Naive thymus-derived CD8-positive, alpha-beta T cell (primary cell): ENCODE measurements around the gene RASSF3. TPM values are rescaled to one million over a fixed set of nuclear protein-coding genes. Genes with fewer than 3 reads are reported as not detected.

ENCODE experiments used
- ATAC-seq, 2 donors: fragments of 150-1000 bp; cut with Tn5 transposase in 1 of 2; sonication (Bioruptor Pico), chemical (Tn5 transposase) in 1 of 2; 1 replicate in 1 of 2; 2 replicates in 1 of 2; pipeline ENCODE4 v1.10.0; 2021; ENCODE audit warnings: mild to moderate bottlenecking in 2 of 2, moderate library complexity in 2 of 2
- POLR2A ChIA-PET: fragments of 350-600 bp; sonication (Branson Sonifier 250); formaldehyde crosslinking; loops from one replicate; lab custom pipeline; 2021; ENCODE audit warnings: antibody characterized with exemption; lab: Charles Lee
- DNase-seq, 10 donors: peaks; one replicate each; pipeline versions ENCODE4 v3.0.0 to v3.0.0-alpha.2; 2020 to 2022
- H3K27ac Mint-ChIP-seq, 10 donors: one replicate each; pipeline ENCODE4 v1.8.0; 2020 to 2022; ENCODE audit warnings: mild to moderate bottlenecking in 10 of 10, mixed read lengths in 10 of 10, moderate library complexity in 4 of 10, inconsistent platforms in 1 of 10
- H3K27me3 Mint-ChIP-seq, 5 donors: one replicate each; pipeline ENCODE4 v1.8.0; 2021 to 2022; ENCODE audit warnings: mixed read lengths in 5 of 5
- H3K36me3 Mint-ChIP-seq, 3 donors: one replicate each; pipeline ENCODE4 v1.8.0; 2020 to 2022; ENCODE audit warnings: mixed read lengths in 3 of 3, mild to moderate bottlenecking in 2 of 3, inconsistent platforms in 1 of 3
- H3K4me1 Mint-ChIP-seq, 4 donors: one replicate each; pipeline ENCODE4 v1.8.0; 2021 to 2022; ENCODE audit warnings: mixed read lengths in 4 of 4
- H3K4me3 Mint-ChIP-seq, 10 donors: one replicate each; pipeline ENCODE4 v1.8.0; 2020 to 2022; ENCODE audit warnings: mild to moderate bottlenecking in 10 of 10, mixed read lengths in 10 of 10, moderate library complexity in 6 of 10, inconsistent platforms in 1 of 10
- H3K9me3 Mint-ChIP-seq, 9 donors: one replicate each; pipeline ENCODE4 v1.8.0; 2020 to 2022; ENCODE audit warnings: mixed read lengths in 9 of 9, mild to moderate bottlenecking in 3 of 9, inconsistent platforms in 1 of 9, moderate library complexity in 1 of 9
- polyA plus RNA-seq, 3 donors: library from polyadenylated mRNA; unstranded; fragments of 300-500 nt; fragmentation: Illumina TruSeq; gene quantifications; one replicate each; pipeline ENCODE4 v1.2.3, GENCODE V29; 2021
- total RNA-seq, 8 experiments: library from RNA in 2 of 8; stranded (reverse) in 2 of 8; gene quantifications; one replicate each; pipeline ENCODE4 v1.2.3 and lab custom pipeline; 2021 to 2026

The RASSF3 gene
- total and polyA plus RNA-seq, 5 experiments from 2014 or later: 5.5 to 177 (median 7.8) TPM

DNA sequence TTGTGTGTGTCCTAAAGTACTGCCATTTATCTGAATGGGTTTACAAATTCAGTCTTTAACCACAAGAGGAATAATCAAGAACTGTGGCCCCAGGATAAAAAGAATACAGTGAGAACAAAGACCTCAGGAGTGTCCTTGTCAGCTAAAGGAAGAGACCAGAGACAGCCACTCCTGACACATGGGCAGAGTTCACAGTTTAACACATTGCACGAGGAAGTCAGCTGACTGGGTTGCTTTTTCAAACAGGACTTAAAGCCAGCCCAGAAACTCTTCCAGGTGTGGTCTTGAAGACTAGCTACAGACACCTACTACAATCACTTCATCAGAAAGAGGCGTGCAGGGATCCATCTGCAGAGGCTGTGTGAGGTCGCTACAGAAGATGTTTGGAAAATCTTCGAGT lies 106.1 kb downstream of the RASSF3 start:
- no peak for ATAC-seq
- Mint-ChIP-seq H3K36me3 (peaks cover 10 to 80% (median 50%) of the 10 kb centered on the region in 3 donors), H3K9me3 (no peaks in the 10 kb centered on the region), H3K27ac (peak overlapping the region in 5 of 10 donors; percentile 39 to 76 (median 63)), H3K4me1 (peaks cover 4 to 40% (median 32%) of the 10 kb centered on the region in 4 donors), H3K4me3 (no peak overlapping the region), H3K27me3 (no peaks in the 10 kb centered on the region)
- POLR2A ChIA-PET: interaction anchor here (0.5 kb wide), 1 partner anchor 9 kb away, joined by 3 read pairs; no protein-coding TSS in a partner anchor
- no peak for DNase-seq

DNA sequence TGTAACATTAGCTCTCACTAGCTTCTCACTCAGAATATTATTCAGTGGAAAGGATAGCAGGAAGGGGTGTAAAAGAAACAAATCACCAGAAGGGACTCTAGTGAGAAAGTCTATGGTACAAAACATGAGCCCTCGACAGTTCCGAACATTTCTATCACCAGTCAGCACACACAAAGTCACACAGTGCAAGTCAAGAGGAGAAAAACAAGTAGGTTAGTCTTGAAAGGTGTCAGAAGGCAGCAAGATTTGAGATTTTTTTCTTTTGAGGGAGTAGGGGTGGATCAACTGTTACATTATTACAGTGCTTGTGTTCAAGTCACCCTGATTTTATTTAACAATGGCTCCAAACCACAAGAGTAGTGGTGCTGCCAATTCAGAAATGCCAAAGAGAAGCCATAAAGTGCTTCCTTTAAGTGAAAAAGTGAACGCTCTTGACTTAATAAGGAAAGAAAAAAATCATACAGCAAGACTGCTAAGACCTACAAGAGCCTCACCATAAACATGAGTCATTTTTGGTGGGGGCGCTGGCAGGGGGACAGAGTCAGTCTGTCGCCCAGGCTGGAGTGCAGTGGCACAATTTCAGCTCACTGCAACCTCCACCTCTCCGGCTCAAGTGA lies 106.7 kb downstream of the RASSF3 start:
- Mint-ChIP-seq H3K27ac (peak overlapping the region in 6 of 10 donors; percentile 0 to 76 (median 55)), H3K9me3 (no peaks in the 10 kb centered on the region), H3K4me1 (peaks cover 4 to 40% (median 32%) of the 10 kb centered on the region in 4 donors), H3K27me3 (no peaks in the 10 kb centered on the region), H3K36me3 (peaks cover 10 to 82% (median 52%) of the 10 kb centered on the region in 3 donors), H3K4me3 (peak overlapping the region in 1 of 10 donors; percentile 8)
- DNase-seq: no peak
- ATAC-seq: no peak
- POLR2A ChIA-PET: no interaction called here

DNA sequence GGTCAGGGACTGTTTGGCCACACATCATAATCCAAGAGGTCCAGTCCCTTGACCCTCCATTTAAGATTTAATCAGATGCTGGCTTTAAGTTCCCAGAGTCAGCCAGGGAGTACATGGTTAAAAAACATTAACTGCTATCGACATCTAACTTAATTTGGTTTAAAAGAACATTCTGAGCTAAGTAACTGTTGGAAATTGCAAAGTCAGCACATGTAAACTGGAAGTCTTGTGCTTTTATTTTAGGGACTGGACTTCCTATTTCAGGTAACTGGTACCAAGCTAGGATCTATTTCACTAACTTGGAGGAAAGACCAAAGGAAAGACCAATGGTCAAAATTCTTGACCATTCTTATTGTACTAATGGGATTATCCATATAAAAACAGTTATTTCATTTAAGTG lies 108.4 kb downstream of the RASSF3 start:
- H3K27me3 Mint-ChIP-seq: no peaks in the 10 kb centered on the region
- no peaks in the 10 kb centered on the region for H3K9me3 Mint-ChIP-seq
- peaks cover 10 to 87% (median 49%) of the 10 kb centered on the region in 3 donors for H3K36me3 Mint-ChIP-seq
- H3K27ac Mint-ChIP-seq: peak overlapping the region in 1 of 10 donors; percentile 65
- H3K4me1 Mint-ChIP-seq: peaks cover 6 to 35% (median 30%) of the 10 kb centered on the region in 4 donors
- ATAC-seq (no peak), DNase-seq (no peak)
- POLR2A ChIA-PET: interaction anchor here (0.6 to 1.3 kb wide), 3 partner anchors 31 to 180 kb away, joined by 3 to 6 read pairs (median 4); no protein-coding TSS in a partner anchor
- H3K4me3 Mint-ChIP-seq: no peak overlapping the region

DNA sequence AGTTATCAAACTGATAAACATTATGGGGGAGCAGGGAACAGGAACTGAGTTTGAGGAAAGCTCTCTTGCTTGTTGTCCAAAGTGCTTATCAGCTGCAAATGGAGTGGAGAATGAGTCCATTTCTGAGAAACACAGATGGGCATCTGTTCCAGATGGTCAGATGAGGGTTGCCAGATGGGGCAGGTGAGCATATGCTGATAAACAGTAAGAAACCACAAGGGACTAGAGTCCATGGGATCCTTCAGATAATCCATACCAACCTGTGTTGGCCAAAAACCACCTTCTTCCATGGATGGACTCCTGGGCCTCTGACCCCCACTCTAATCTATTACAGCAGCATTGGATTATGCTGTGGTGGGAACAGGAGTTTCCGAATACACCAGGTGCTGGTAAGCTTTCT lies 110.6 kb downstream of the RASSF3 start:
- no peaks in the 10 kb centered on the region for H3K27me3 Mint-ChIP-seq
- H3K4me1 Mint-ChIP-seq: peaks cover 8 to 24% (median 22%) of the 10 kb centered on the region in 4 donors
- DNase-seq (no peak), ATAC-seq (no peak)
- no peak overlapping the region for H3K4me3 Mint-ChIP-seq
- POLR2A ChIA-PET: no interaction called here
- peaks cover 7 to 79% (median 43%) of the 10 kb centered on the region in 3 donors for H3K36me3 Mint-ChIP-seq
- H3K27ac Mint-ChIP-seq: peak overlapping the region in 1 of 10 donors; percentile 9
- H3K9me3 Mint-ChIP-seq: no peaks in the 10 kb centered on the region

DNA sequence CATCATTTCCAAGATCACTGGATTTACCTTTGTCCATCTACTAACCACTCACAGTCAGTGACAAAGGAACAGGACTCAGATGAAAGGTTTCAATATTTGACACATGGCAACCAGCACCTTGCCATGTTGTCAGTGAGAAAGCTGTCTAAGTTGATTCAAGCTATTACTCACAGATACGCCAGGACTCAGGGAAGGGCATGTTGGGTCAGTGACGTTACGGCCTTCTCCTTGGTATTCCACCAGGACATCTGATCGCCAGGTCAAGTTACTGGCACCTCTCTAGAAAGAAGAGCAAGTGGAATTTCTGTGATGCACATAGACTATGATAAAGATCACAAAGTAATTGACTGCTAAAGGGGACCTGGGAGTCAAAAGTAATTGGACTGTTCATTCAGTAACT lies 112.5 kb downstream of the RASSF3 start:
- Mint-ChIP-seq H3K36me3 (peaks cover 5 to 76% (median 41%) of the 10 kb centered on the region in 3 donors), H3K27ac (no peak overlapping the region)

DNA sequence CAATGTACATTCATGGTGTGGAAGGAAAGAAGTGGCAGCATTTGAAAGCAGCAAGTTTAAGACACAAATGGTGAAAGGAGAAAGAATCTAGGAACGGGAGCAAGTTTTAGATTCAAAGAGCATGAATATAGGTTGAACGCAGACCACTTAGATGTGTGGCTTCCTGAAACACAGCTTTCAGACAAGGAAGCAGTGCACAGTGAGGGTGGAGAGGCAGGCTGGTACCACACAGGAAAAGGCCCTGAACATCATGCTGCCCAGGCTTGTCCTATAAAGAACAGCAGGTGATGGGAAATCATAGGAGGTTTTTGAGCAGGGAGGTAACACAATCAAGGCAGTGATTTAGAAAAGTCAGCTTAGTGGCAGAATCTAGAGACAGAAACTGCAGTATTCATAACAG lies 113.3 kb downstream of the RASSF3 start:
- H3K36me3 Mint-ChIP-seq: peaks cover 5 to 80% (median 42%) of the 10 kb centered on the region in 3 donors
- POLR2A ChIA-PET: interaction anchor here (2.1 kb wide), 1 partner anchor 21 kb away, joined by 12 read pairs; no protein-coding TSS in a partner anchor

More for the DNA sequence above, 112.5 kb downstream of the RASSF3 start:
- POLR2A ChIA-PET: interaction anchor here (2.1 kb wide), 1 partner anchor 20 kb away, joined by 12 read pairs; no protein-coding TSS in a partner anchor
- DNase-seq (no peak), ATAC-seq (no peak)
- H3K4me1 Mint-ChIP-seq: peaks cover 6 to 14% (median 11%) of the 10 kb centered on the region in 4 donors
- H3K4me3 Mint-ChIP-seq: no peak overlapping the region
- no peaks in the 10 kb centered on the region for H3K9me3 Mint-ChIP-seq
- no peaks in the 10 kb centered on the region for H3K27me3 Mint-ChIP-seq

DNA sequence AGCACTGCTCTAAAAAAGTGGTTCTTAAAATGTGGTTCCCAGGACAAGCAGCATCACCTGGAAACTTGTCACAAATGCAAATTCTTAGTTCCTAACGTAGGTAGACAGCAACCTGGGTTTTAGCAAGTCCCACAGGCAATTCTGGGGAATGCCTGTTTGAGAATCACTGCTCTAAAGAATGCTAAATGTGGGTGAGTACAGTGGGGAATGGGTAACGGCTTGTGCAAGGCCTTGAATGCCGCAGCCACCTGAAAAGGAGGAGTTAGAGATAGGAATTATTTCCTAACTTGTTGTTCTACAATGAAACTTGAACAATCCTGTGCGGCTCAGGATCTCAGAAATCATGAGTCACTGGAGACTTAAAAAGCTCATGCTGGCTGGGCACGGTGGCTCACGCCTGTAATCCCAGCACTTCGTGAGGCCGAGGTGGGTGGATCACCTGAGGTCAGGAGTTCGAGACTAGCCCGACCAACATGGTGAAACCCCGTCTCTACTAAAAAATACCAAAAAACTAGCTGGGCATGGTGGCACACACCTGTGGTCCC lies 114.0 kb downstream of the RASSF3 start:
- Mint-ChIP-seq H3K4me1 (peaks cover 6 to 12% (median 10%) of the 10 kb centered on the region in 4 donors), H3K27me3 (no peaks in the 10 kb centered on the region), H3K9me3 (no peaks in the 10 kb centered on the region), H3K27ac (peak overlapping the region in 1 of 10 donors; percentile 33), H3K36me3 (peaks cover 5 to 82% (median 40%) of the 10 kb centered on the region in 3 donors), H3K4me3 (no peak overlapping the region)
- ATAC-seq (no peak), DNase-seq (no peak)
- POLR2A ChIA-PET: interaction anchor here (2.1 kb wide), 1 partner anchor 21 kb away, joined by 12 read pairs; no protein-coding TSS in a partner anchor

More for the DNA sequence above, 113.3 kb downstream of the RASSF3 start:
- H3K4me3 Mint-ChIP-seq: peak overlapping the region in 1 of 10 donors; percentile 15
- no peak for DNase-seq
- no peaks in the 10 kb centered on the region for H3K27me3 Mint-ChIP-seq
- peak in 1 of 2 donors; percentile 47 for ATAC-seq
- no peaks in the 10 kb centered on the region for H3K9me3 Mint-ChIP-seq
- peak overlapping the region in 7 of 10 donors; percentile 12 to 84 (median 53) for H3K27ac Mint-ChIP-seq
- peaks cover 6 to 12% (median 11%) of the 10 kb centered on the region in 4 donors for H3K4me1 Mint-ChIP-seq

DNA sequence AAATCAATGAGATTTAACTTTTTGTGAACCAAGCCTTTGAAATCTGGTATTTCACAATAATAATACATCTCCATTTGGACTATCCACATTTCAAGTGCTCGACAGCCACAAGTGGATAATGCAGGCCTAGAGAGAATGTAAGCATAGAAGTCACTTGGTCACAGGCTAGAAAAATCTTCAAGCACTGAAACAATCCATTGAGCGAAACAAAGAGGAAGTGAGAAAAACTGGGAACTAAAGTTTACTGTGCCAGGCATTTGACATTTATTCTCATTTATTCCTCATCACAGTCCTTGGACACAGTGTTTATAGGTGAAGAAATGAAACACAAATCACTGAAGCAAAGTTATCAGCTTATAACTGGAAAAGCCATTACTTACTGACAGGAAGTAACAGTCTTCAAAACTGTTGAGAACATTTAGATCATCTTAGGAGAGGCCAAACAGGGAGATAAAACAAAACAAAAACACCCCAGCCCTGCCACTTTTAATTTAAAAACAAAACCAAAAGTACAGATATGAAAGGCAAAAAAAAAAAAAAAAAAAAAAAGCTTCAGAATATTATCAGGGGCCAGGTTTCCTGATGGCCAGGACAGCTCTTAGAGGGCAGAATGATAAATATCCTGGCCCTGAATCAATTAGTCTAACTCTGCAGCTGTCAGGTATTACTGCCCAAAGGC lies 119.8 kb downstream of the RASSF3 start:
- no peak for DNase-seq
- POLR2A ChIA-PET: interaction anchor here (0.7 kb wide), 1 partner anchor 84 kb away, joined by 3 read pairs; no protein-coding TSS in a partner anchor
- Mint-ChIP-seq H3K9me3 (no peaks in the 10 kb centered on the region), H3K36me3 (peaks cover 4 to 76% (median 34%) of the 10 kb centered on the region in 3 donors), H3K4me3 (peak overlapping the region in 4 of 10 donors; percentile 2 to 67 (median 42)), H3K4me1 (peaks cover 6 to 20% (median 18%) of the 10 kb centered on the region in 4 donors), H3K27me3 (no peaks in the 10 kb centered on the region), H3K27ac (peak overlapping the region in 9 of 10 donors; percentile 40 to 93 (median 77))
- ATAC-seq: no peak

DNA sequence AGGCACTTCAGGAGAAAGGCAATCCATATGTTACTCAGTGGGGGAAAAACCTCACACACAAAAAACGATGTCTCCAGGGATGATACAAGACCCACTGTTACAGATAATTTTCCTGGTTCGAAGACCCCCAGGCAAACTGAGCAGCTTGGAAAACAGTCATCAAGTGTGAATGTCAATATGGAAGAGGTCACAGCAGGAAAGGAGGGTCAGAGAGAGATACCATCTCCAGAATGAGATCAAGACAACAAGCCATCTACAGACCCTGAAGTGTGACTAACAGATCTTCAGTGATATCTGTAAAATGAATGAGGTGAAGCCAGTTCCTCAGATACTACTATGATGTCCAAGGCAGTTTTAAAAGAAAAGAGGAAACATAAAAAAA lies 120.3 kb downstream of the RASSF3 start:
- Mint-ChIP-seq H3K4me1 (peaks cover 6 to 20% (median 18%) of the 10 kb centered on the region in 4 donors), H3K36me3 (peaks cover 4 to 77% (median 34%) of the 10 kb centered on the region in 3 donors), H3K9me3 (no peaks in the 10 kb centered on the region), H3K27ac (peak overlapping the region in 9 of 10 donors; percentile 40 to 93 (median 77)), H3K27me3 (no peaks in the 10 kb centered on the region), H3K4me3 (peak overlapping the region in 3 of 10 donors; percentile 2 to 67 (median 36))
- ATAC-seq (no peak), DNase-seq (no peak)
- POLR2A ChIA-PET: interaction anchor here (0.7 kb wide), 1 partner anchor 84 kb away, joined by 3 read pairs; no protein-coding TSS in a partner anchor

DNA sequence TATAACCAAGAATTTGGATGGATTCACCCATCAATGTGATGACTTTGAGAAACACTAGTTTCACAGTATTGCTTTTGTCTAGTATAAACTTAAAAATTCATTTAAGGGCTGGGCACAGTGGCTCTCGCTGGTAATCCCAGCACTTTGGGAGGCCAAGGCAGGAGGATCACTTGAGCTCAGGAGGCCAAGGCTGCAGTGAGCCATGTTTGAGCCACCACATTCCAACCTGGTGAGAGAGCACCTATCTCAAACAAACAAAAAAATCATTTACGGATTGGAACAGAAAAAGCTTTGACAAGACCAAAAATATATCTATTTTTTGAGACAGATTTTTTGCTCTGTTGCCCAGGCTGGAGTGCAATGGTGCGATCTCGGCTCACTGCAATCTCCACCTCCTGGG lies 121.4 kb downstream of the RASSF3 start:
- Mint-ChIP-seq H3K27me3 (no peaks in the 10 kb centered on the region), H3K36me3 (peaks cover 9 to 81% (median 38%) of the 10 kb centered on the region in 3 donors), H3K4me3 (no peak overlapping the region), H3K27ac (peak overlapping the region in 2 of 10 donors; percentile 65 to 93), H3K9me3 (no peaks in the 10 kb centered on the region), H3K4me1 (peaks cover 6 to 20% (median 18%) of the 10 kb centered on the region in 4 donors)
- ATAC-seq (no peak), DNase-seq (no peak)
- POLR2A ChIA-PET: no interaction called here

DNA sequence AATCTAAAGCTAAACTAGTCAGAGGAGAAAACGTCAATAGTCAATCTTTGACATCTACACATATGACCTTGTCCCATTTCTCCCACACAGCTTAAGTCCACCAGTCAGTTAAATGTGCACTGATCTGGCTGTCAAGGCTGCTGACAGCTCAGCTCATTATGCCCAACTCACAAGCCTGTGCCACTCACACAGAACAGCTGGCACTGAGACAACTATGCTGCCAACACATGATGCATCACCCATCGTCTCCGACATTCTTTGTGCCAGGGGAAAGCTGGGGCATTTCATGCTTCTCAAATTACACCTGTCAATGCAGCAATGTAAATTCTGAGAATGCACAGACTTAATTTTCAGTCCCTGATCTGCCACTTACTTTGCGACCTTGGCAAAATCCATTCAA lies 123.6 kb downstream of the RASSF3 start:
- Mint-ChIP-seq H3K4me1 (peaks cover 11 to 27% (median 24%) of the 10 kb centered on the region in 4 donors), H3K36me3 (peaks cover 9 to 83% (median 45%) of the 10 kb centered on the region in 3 donors), H3K27ac (no peak overlapping the region), H3K9me3 (no peaks in the 10 kb centered on the region), H3K4me3 (no peak overlapping the region), H3K27me3 (no peaks in the 10 kb centered on the region)
- ATAC-seq: no peak
- DNase-seq: no peak
- POLR2A ChIA-PET: no interaction called here

DNA sequence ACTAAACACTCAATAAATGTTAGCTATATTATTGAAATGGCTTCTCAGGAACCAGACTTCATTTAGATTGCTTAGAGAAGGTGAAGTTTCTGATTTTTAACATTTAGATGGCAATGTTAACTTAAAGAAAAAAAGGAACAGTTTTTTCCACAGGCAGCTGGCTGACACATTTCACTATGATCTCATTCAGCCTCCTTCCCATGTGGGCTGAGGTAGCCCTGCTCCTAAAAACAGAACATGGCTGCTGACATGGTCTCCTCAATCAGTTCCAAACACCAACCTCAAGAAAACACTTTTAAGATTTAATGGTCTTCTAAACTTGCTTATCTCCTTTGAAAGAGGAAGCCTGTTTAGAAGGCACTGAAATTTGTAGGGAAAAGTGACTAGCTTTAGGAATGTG lies 125.1 kb downstream of the RASSF3 start:
- ATAC-seq (no peak), DNase-seq (no peak)
- Mint-ChIP-seq H3K27ac (peak overlapping the region in 1 of 10 donors; percentile 11), H3K4me3 (no peak overlapping the region), H3K4me1 (peaks cover 8 to 20% (median 18%) of the 10 kb centered on the region in 4 donors), H3K9me3 (no peaks in the 10 kb centered on the region), H3K27me3 (no peaks in the 10 kb centered on the region), H3K36me3 (peaks cover 9 to 89% (median 58%) of the 10 kb centered on the region in 3 donors)
- POLR2A ChIA-PET: no interaction called here
